Activated T-helper 1 cell treated with anti-CD3 and anti-CD28 coated beads, Interleukin-12 subunit alpha, Interleukin-12 subunit beta, Interleukin-2, Interleukin-4 antibody, amounts not matched to agents 30 ng/mL and 10 ng/mL and 1 ng/mL, durations not matched to agents 14 hours and 24 hours and 36 hours (primary cell): ENCODE data around the gene CFAP53. TPM values are rescaled to one million over a fixed set of nuclear protein-coding genes. Genes with fewer than 3 reads are reported as not detected.

Source experiments
- DNase-seq: peaks from one replicate; pipeline ENCODE4 v3.0.0; 2021; ENCODE audit warnings: low spot score
- H3K27ac Mint-ChIP-seq: one replicate; pipeline ENCODE4 v1.8.0; 2021; ENCODE audit warnings: mild to moderate bottlenecking, mixed read lengths
- H3K27me3 Mint-ChIP-seq: one replicate; pipeline ENCODE4 v1.8.0; 2022; ENCODE audit warnings: mild to moderate bottlenecking, moderate library complexity, mixed read lengths; ENCODE audit not compliant: insufficient read depth
- H3K36me3 Mint-ChIP-seq: one replicate; pipeline ENCODE4 v1.8.0; 2021; ENCODE audit warnings: low read depth, mixed read lengths
- H3K4me1 Mint-ChIP-seq: one replicate; pipeline ENCODE4 v1.8.0; 2021; ENCODE audit warnings: low read depth, mixed read lengths
- H3K4me3 Mint-ChIP-seq: one replicate; pipeline ENCODE4 v1.8.0; 2021; ENCODE audit warnings: mild to moderate bottlenecking, moderate library complexity, mixed read lengths
- H3K9me3 Mint-ChIP-seq: one replicate; pipeline ENCODE4 v1.8.0; 2021; ENCODE audit warnings: mixed read lengths
- intact Hi-C: fragments of 100-400 bp; cut with micrococcal nuclease; formaldehyde crosslinking; loops from one replicate; pipeline ENCODE4 v1.15.1; 2024
- total RNA-seq: library from RNA; stranded (reverse); gene quantifications from 2 replicates; pipeline ENCODE4 v1.2.3, GENCODE V29; 2022

CFAP53 gene
- total RNA-seq, 1 donor from 2014 or later, result 0.31 TPM

DNA sequence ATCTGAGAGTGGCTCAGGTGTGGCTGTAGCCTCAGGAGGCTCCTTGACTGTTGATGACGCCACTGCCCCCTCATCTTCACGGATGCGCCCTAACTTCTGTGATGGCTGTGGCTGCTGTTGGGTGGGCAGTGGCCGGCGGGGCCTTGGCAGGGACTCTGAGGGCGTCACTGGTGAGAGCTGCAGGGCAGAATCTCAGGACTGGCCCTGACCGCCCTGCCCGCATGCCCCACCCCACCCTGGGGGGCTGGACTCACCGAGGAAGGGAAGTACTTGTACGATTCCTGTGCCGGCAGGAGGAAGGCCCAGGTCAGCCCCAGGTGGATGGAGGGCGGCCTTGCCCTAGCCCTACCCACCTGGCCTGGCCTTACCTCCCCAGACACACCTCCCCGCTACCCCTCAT lies 18.8 kb upstream of the CFAP53 start:
- Mint-ChIP-seq H3K4me1 (peaks cover 39% of the 10 kb centered on the region), H3K27ac (no peak overlapping the region), H3K27me3 (no peaks in the 10 kb centered on the region), H3K9me3 (no peaks in the 10 kb centered on the region), H3K4me3 (peak overlapping the region; percentile 61), H3K36me3 (peaks cover 50% of the 10 kb centered on the region)
- no peak for DNase-seq
- intact Hi-C loops, result loop anchor here (5.0 to 10.0 kb wide), 6 partner anchors 680 to 1340 kb away; partner anchors contain the start of genes ELAC1, MEX3C and SMAD4

DNA sequence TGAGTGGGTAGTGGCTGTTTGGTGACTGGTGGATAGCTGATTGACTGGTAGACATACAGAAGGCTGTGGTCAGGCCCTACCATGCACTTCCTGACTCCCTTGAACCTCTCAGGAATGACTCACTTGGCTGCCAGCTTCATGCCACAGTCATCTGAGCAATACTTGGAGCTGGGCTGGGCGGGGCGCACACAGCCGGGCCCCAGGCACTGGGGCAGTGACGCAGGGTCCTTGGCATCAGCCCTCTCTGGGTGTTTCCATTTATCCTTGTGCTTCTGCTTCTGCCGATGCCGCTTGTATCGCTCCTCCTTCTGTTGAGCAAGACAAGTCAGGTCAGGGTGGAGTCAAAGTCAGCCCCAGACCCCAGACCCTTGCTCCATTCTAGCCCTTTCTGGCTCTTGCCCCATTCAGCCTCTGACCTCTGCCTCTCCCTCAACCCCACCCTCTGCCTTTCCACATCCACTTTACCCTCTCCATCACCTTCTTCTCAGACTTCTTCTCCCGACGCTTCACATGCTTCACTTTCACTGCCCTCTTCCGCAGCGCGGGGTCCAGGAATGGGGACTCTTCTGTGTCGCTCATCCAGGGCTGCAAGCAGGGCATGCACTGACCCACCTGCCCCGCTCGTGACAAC lies 18.1 kb upstream of the CFAP53 start:
- no peaks in the 10 kb centered on the region for H3K9me3 Mint-ChIP-seq
- H3K36me3 Mint-ChIP-seq, result peaks cover 51% of the 10 kb centered on the region
- peak overlapping the region; percentile 61 for H3K4me3 Mint-ChIP-seq
- intact Hi-C loops, result loop anchor here (5.0 to 10.0 kb wide), 6 partner anchors 472 to 1340 kb away; partner anchors contain the start of genes ACAA2, ELAC1, ME2 and SMAD4
- H3K27me3 Mint-ChIP-seq, result no peaks in the 10 kb centered on the region
- DNase-seq, result no peak
- peaks cover 43% of the 10 kb centered on the region for H3K4me1 Mint-ChIP-seq
- H3K27ac Mint-ChIP-seq, result peak overlapping the region; percentile 67

DNA sequence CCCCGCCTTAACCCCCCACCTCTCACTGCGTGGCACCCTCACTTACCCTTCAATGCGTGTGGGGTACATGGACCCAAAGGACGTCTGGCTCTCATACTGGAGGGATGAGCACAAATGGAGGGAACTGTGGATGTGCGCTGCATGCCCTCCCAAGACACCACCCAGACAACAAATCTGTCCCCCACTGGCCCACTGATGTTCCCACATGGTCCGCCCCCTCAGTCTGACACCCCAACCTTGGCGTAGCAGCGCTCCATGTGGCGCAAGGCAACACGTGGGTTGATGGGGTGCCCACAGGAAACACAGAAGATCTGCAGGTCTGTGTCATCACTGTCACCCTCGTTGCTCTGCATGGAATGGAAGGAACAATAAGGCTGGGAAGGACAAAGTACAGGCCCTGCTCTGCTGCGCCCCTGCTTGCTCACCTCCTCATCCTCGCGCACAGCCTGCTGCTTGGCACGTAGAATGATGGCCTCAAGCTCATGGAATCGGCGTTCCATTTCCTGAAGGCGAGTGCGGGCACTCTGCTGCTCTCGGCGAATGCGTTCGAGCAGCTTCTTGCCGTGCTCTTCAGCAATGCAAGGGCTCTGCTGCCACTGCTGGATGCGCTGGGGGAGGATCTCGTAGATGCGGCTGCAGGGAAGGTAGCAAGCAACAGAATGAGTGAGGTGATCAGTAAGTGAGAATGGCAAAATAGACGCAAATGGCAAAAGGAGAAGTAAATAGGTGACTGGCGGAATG lies 17.3 kb upstream of the CFAP53 start:
- intact Hi-C loops, result loop anchor here (5.0 to 10.0 kb wide), 6 partner anchors 471 to 1339 kb away; partner anchors contain the start of genes ACAA2, ELAC1, ME2 and SMAD4
- peak overlapping the region; percentile 67 for H3K27ac Mint-ChIP-seq
- H3K27me3 Mint-ChIP-seq, result no peaks in the 10 kb centered on the region
- H3K9me3 Mint-ChIP-seq, result no peaks in the 10 kb centered on the region
- peaks cover 50% of the 10 kb centered on the region for H3K4me1 Mint-ChIP-seq
- H3K36me3 Mint-ChIP-seq, result peaks cover 56% of the 10 kb centered on the region
- H3K4me3 Mint-ChIP-seq, result peak overlapping the region; percentile 61
- no peak for DNase-seq

DNA sequence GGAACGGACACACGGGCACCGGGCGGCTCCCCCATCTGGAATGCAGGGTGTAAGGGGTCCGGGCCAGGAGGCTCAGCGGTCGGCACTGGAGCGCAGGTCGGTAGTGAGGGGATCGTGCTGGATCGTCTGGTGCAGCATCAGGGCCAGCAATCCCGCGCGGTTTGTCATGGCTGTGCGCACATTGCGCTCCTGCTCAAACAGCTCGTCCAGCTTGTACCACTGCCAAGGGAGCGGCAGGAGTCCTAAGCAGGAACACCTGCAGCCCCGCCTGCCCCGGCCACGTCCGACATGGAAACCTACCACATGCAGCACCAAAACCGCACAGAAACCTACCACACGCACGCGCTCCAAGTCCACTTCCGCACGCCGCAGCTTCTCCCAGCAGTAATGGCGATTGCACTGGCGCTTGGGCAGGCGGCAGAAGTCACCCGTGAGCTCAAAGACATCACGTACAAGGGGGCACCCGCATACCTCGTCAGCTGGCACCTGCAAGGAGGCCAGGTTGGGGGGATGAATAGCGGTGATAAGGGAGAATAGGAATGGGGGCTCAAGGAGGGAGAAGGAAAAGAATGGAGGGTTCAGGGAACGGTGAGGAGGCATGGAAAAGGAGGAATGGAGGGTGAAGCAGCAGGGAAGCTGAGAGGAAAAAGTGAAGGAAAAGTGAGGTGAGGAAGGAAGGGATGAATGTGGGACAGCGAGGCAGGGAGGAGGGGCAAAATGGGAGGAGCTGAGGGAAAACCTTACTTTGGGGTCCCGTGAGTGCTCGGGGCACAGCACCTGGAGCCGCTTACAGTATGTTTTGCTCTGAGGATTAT lies 16.4 kb upstream of the CFAP53 start:
- DNase-seq, result no peak
- Mint-ChIP-seq H3K36me3 (peaks cover 58% of the 10 kb centered on the region), H3K9me3 (no peaks in the 10 kb centered on the region), H3K27ac (peak overlapping the region; percentile 72), H3K4me3 (peak overlapping the region; percentile 50), H3K27me3 (no peaks in the 10 kb centered on the region), H3K4me1 (peaks cover 52% of the 10 kb centered on the region)
- intact Hi-C loops, result loop anchor here (5.0 to 10.0 kb wide), 6 partner anchors 470 to 1338 kb away; partner anchors contain the start of genes ACAA2, ELAC1, ME2 and SMAD4

DNA sequence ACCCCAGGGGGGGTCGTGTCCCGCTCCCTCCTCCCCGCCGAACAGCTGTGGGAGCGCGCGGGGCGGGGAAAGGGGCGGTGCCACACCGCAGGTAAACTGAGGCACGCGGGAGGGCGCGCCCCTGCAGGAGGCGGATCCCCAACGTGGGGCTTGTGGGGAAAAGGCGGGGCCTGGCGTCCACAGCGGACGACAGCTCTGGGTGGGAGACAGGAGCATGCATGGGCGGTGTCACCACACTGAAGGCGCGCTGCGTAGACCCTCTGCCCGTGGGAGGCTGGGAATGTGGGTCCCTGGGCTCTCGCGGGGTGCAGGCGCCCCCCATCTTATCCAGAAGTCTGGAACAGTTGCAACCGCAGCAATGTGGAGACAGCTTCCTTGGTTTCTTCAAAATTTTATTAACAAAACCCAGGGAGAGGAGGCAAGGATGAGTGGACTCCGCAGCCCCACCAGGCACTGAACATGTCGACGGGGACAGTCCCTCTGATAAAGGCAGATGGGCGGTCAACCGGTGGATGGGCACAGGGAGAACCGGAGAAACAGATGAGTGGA lies 15.8 kb upstream of the CFAP53 start:
- Mint-ChIP-seq H3K4me1 (peaks cover 45% of the 10 kb centered on the region), H3K4me3 (peak overlapping the region; percentile 91), H3K9me3 (no peaks in the 10 kb centered on the region), H3K36me3 (peaks cover 55% of the 10 kb centered on the region), H3K27me3 (no peaks in the 10 kb centered on the region), H3K27ac (peak overlapping the region; percentile 87)
- intact Hi-C loops, result loop anchor here (1.0 to 10.0 kb wide), 12 partner anchors 16 to 1337 kb away; partner anchors contain the start of genes ACAA2, CFAP53, ELAC1 and ME2
- no peak for DNase-seq

DNA sequence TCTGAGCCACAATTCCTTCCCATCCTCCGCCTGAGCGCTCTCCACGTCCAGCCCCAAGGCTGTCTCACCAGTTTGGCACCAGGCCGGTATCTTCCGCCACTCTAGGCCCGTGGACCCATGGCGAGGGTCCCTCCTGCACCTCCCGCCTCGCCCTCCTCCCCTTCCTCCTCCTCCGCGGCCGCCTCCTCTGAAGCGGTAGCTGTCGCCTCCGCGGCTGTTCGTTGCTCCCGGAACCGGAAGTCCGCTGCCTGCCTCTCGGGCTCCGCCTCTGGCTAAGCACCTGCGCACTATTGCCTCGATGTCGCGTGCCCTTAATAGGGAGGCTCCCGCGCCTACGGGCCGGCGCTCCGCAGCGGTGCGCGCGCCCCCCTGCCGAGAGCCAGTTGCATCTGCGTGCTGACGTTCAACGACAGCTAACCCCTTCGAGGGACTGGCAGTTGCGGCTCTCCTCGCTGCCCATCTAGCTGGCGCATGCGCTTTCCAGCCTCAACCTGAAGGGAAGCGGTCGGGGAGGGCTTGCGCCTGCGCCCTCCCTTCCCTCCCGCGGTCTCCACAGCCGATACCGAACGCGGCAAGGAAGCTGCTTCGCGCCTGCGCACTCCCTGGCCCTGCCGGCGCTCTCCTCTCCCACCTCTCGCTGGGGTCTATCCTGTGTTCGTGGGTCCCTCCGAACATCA lies 15.1 kb upstream of the CFAP53 start, which contains the start of gene MBD1:
Gene MBD1, minus strand, starts transcription at position 229 of the 677 bp plus-strand sequence. CDS start 1,531 bp downstream, outside the sequence.
- Mint-ChIP-seq H3K4me3 (peak within 1 kb of the TSS; percentile 91), H3K36me3 (peaks cover 56% of the 10 kb centered on the region), H3K4me1 (peaks cover 40% of the 10 kb centered on the region), H3K27ac (peak within 1 kb of the TSS; percentile 87), H3K27me3 (no peaks in the 10 kb centered on the region), H3K9me3 (no peaks in the 10 kb centered on the region)
- intact Hi-C loops, result loop anchor here (1.0 to 10.0 kb wide), 12 partner anchors 15 to 1337 kb away; partner anchors contain the start of genes ACAA2, CFAP53, ELAC1 and ME2
- DNase-seq, result peak; percentile 94

DNA sequence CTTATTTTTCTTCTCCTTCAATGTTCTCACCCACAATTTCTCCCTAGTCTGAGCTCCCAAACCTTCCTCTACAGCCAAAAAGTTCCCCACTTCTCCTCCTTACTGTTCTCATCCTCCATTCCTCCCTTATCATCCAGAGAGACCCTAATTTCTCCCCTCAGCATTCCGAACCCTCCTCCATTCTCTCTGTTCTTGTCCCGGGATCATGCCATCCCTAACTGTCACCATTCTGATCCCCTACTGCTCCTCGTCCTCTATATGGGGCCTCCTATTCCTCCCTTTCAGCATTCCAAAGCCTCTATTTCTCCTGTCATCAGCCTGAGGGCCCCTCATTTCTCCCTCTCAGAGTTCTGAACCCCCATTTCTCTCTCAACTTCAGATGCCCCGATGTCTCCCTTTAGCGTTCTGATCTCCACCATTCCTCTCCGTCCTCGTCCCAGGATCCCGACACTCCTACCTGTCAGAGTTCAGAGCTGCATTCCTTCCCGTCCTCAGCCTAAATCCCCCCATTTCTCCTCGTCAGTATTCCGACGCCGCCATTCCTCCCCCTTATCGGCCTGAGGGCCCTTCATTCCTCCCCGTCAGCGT lies 14.5 kb upstream of the CFAP53 start:
- peaks cover 58% of the 10 kb centered on the region for H3K36me3 Mint-ChIP-seq
- intact Hi-C loops, result loop anchor here (1.0 to 10.0 kb wide), 13 partner anchors 8 to 1336 kb away; partner anchors contain the start of genes ACAA2, CFAP53, ELAC1 and ME2

DNA sequence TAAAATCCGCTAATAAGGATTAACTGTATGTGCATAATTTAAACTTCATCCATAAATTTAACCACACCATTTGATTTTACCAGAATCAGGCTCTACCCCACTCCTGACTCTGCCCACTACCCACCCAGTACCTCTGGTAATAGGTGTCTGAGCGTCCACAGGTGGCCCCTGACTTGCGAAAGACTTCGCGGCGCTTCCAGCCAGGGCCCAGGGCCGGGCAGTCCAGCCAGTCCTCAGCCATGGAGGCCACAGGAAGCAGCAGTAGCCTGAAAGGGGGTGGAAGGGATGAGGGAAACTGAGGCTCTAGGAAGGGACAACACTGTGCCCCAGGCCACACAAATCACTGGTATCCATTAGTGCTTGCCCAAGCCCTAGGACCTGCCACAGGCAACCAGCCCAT lies 13.5 kb upstream of the CFAP53 start:
- Mint-ChIP-seq H3K4me3 (peak overlapping the region; percentile 91), H3K4me1 (peaks cover 33% of the 10 kb centered on the region), H3K9me3 (no peaks in the 10 kb centered on the region), H3K27me3 (no peaks in the 10 kb centered on the region), H3K36me3 (peaks cover 62% of the 10 kb centered on the region), H3K27ac (peak overlapping the region; percentile 87)
- intact Hi-C loops, result loop anchor here (1.0 to 10.0 kb wide), 8 partner anchors 9 to 1335 kb away; partner anchors contain the start of genes ACAA2, ELAC1, ME2 and RPL17
- no peak for DNase-seq

More for the DNA sequence above, 14.5 kb upstream of the CFAP53 start:
- Mint-ChIP-seq H3K27me3 (no peaks in the 10 kb centered on the region), H3K4me3 (peak overlapping the region; percentile 91), H3K27ac (peak overlapping the region; percentile 87), H3K9me3 (no peaks in the 10 kb centered on the region), H3K4me1 (peaks cover 35% of the 10 kb centered on the region)
- no peak for DNase-seq

DNA sequence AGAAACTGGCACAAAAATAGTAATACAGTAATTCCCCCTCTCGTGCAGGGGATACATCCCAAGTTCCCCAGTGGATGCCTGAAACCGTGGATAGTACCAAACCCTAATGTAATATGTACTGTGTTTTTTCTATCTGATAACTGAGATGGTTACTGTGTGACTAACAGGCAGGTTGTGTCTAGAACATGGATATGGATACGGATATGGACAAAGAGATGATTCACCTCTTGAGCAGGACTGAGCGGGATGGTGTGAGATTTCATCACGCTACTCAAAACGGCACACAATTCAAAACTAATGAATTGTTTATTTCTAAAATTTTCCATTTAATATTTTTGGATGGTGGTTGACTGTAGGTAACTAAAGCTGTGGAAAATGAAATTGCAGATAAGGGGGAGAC lies 11.6 kb upstream of the CFAP53 start:
- no peaks in the 10 kb centered on the region for H3K27me3 Mint-ChIP-seq
- no peaks in the 10 kb centered on the region for H3K9me3 Mint-ChIP-seq
- DNase-seq, result no peak
- no peak overlapping the region for H3K27ac Mint-ChIP-seq
- H3K4me1 Mint-ChIP-seq, result peaks cover 20% of the 10 kb centered on the region
- H3K4me3 Mint-ChIP-seq, result no peak overlapping the region
- intact Hi-C loops, result no loop called here
- peaks cover 58% of the 10 kb centered on the region for H3K36me3 Mint-ChIP-seq

DNA sequence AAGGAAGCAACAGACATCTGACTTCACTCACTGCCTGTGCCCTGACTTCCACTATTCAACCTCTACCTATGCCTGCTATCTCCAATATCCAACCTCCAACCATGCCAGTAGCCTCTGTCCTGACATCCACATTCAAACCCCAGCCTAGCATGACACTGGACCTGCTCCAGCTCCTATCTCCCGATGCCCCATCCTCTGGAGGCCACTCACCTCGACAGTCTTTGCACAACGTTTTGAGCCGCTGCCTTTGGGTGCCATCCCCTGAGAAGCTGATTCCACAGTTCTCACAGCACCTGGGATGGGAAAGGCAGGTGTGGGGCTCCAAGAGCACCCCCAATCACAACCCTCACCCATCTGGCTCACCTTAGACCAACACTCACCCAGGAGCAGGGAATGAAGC lies 10.2 kb upstream of the CFAP53 start:
- H3K36me3 Mint-ChIP-seq, result peaks cover 56% of the 10 kb centered on the region
- H3K27me3 Mint-ChIP-seq, result no peaks in the 10 kb centered on the region
- no peak for DNase-seq

DNA sequence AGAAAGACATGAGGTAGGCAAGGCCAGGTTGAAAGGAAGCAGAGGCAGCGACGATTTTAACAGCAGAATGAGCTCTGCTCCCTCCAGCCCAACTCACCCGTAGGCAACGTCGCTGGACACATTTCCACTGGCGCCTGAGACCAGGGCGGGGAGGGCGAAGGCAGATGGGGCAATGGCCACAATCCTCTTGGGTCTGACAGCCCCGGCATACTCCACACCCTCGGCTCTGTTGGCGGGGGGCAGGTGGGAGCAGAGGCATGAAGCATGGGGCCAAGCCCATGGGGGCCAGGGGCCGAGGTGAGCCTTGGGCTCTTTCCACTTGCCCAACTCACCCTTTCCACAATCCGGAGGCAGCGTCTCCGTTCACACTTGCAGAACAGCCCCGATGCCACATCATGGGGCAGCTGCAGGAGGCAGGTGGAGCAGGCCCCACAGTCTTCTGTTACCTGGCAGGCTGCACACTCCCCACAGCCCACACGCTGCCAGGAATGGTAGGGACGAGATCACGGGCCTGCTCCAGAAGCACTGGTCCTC lies 9.3 kb upstream of the CFAP53 start:
- Mint-ChIP-seq H3K27ac (no peak overlapping the region), H3K27me3 (no peaks in the 10 kb centered on the region), H3K4me3 (no peak overlapping the region), H3K9me3 (no peaks in the 10 kb centered on the region), H3K4me1 (peaks cover 18% of the 10 kb centered on the region), H3K36me3 (peaks cover 59% of the 10 kb centered on the region)
- DNase-seq, result no peak
- intact Hi-C loops, result no loop called here

More for the DNA sequence above, 10.2 kb upstream of the CFAP53 start:
- no peak overlapping the region for H3K27ac Mint-ChIP-seq
- H3K4me3 Mint-ChIP-seq, result no peak overlapping the region
- H3K4me1 Mint-ChIP-seq, result peaks cover 20% of the 10 kb centered on the region
- H3K9me3 Mint-ChIP-seq, result no peaks in the 10 kb centered on the region
- intact Hi-C loops, result no loop called here
